ENCODE measurements around the gene SLC30A1.

Gene SLC30A1

DNA sequence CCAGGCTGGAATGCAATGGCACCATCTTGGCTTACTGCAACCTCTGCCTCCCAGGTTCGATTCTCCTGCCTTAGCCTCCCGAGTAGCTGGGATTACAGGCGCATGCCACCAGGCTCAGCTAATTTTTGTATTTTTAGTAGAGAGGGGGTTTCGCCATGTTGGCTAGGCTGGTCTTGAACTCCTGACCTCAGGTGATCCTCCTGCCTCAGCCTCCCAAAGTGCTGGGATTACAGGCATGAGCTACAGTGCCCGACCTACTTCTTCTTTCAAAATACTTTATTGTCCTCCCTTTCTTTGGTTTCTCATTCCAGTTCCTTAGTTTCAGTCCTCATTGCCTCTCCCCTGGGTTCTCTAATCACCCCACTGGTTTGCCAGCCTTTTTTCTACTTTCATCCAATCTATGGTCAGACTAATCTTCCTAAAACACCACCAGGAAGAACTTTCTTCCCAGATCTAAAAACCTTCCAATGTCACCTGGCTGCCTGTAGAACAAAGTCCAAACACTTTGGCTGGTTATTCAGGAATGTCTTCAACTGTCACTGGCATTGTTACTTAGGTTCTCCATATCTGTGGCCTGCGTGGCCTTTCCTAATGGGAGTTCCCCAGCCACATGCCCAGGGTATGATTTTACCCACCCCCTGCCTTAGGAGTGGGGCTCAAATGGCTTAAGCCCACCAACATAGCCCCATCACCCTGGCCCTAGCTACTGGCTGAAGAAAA, 29.0 kb upstream of the SLC30A1 start:
- DNase-seq, result no peak

DNA sequence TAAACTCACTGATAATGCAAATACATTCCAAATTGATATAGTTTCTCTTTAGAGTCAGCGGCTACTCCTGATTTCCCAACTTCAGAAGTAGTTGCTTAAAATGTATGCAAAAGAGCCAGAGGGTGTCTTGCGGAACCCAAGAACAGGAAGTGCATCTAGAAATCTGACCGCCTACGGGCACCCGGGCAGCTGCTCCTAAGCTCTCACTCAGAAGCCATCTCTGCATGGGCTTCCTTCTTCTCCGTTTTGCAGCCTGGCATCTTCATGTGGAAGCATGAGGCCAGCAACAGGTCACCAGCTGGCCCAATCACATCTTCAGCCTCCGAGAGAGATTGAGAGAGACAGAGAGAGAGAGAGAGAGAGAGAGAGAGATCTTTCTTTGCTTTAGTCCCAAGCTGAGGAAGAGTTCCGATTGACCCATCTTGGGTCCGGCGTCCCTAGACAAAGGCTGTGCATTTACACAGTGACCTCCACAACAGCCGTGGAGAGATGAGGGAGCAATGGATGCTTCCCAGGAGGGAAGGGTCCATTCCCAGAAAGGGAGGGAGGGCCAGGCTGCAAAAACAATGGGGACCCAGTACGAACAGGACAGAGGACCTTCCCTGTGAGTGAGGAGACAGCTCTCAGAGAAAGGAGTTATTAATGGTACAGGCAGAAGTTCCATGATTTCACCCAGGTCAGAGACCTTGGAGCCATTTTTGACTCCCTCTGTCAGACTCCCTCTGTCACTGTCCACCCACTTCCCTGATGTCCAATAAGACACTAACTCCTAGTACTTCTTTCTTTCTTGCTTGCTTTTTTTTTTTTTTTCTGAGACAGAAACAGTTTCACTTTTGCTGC, 28.2 kb upstream of the SLC30A1 start:
- no peak for DNase-seq

DNA sequence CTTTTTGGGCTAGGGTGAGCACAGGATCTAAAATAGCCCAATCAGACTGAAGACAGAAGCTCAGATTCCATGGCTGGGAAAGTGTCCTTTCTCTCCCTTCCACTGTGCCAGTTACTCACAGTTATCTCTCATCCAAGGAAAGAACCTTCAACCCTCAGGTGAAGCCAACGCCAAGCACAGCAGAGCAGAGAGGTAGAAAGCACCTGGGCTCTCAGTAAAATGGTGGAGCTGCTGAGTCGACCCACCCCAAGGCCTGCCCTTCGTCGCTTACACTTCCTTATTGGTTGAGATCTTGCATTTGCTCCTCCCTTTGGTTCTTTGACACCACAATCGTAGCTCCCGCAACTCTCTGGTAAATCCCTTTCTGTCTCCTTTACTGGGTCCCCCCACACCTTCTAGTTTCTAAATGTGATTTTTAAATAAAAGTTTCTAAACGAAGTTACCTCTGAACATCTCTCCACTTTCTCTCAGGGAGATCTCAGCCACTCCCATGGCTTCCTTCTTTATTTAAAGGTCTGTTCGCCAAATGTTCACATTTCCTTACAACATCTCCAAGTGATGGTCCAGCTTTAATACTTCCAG, 27.5 kb upstream of the SLC30A1 start:
- no peak for DNase-seq

DNA sequence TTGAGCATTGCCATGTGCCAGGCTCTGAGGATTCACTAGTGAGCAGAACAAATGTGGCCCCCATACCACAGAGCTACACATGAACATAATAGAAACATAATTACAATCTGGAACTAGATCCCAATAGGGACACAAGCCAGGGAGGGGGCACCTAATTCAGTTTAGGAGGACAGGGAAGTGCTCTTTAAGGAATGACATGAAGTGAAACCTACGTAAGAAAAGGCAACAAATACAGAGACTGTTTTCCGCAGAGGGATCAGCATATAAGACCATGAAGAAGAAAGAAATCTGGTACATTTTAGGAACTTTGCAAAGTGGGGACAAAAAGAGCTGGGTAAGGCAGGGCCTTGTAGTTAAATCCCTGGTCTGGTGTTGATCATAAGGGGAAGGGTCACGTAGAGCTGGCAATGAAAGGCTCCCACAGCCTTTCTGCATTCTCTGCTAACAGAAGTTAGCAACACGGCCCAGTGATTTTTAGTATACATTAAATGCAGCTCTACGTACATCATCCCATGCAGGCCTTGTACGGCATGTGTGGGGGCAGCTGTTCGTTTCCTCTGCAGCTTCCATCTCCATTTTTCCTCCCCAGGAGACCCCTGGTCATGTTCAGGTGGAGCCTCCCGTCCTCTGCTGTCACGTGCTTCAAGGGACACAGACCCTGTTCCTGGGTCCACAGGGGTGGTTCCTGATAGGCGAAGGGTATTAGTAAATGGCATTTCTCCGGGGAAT, 26.8 kb upstream of the SLC30A1 start:
- DNase-seq, result no peak

DNA sequence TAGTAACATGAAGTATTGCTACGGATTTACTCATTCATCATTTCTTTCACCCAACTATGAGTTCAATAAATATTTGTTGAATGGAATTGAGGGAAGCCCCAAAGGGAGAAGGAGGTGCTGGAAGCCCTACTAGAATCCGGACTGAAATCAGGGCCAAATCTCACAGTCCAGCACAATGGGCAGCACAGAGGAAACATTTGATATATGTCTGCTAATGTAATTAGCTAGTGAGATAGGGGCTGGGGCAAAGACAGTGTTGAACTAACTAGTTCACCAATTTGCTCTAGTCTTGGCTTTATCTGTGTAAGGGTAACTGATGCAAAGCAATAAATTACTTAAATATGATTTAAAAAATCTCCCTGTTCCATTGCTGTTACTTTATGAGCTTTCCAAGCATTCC, 26.1 kb upstream of the SLC30A1 start:
- DNase-seq, result no peak

DNA sequence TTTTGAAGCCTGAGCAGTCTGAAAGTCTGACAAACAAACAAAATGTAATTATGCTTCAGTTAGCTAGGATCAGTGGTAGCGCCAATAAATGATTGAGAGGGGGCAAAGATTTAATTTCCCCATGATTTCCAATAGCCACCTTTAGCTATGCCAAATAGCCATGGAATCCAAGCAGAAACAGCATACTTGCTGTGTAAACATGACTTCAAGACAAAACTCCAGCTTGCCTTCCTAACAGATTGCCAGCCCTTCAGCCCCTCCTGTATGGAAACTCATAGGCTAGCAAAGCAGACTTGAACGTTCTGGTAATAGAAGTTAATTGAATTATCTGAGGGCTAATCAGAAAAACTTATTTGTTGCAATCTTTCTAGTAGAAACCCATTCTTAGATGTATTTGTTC, 25.6 kb upstream of the SLC30A1 start:
- DNase-seq, result no peak

DNA sequence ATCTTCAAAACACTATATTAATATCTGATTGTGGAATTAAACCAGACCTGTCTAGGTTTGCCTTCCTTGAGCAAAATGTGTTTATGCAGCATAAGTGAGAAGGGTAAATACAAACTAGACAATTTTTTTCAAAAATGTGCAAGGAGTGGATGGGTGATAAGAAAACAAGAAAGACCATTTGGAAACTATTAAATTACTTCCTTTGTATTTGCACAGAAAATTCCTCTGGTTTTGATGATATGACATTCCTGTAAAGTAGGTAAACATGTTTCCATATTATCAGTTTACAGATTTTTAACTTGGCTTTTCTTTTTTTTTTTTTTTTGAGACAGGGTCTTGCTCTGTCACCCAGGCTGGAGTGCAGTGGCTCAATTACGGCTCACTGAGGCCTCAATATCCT, 24.8 kb upstream of the SLC30A1 start:
- DNase-seq, result no peak

DNA sequence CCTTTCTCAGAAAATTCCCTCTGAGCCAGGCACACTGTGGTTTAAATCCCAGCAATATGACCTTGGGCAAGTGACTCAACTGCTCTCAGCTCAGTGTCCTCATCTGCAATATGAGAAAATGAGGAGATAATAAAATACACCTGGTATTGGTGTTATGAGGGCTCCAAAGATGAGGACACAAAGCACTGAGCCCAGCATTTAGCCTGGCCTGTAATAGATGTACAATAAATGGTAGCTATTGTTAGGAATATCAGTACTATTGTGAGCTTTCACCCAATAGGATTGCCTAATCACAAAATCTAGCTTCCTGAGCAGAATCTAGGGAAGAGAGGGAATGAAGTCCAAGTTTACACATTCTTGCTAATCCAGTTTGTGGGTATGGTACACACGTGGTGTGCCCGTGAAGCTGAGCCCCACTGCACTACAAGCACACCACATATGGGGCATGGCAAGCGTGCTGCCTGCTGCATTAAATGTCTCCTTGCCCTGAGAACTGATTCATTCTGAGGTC, 24.3 kb upstream of the SLC30A1 start:
- no peak for DNase-seq

DNA sequence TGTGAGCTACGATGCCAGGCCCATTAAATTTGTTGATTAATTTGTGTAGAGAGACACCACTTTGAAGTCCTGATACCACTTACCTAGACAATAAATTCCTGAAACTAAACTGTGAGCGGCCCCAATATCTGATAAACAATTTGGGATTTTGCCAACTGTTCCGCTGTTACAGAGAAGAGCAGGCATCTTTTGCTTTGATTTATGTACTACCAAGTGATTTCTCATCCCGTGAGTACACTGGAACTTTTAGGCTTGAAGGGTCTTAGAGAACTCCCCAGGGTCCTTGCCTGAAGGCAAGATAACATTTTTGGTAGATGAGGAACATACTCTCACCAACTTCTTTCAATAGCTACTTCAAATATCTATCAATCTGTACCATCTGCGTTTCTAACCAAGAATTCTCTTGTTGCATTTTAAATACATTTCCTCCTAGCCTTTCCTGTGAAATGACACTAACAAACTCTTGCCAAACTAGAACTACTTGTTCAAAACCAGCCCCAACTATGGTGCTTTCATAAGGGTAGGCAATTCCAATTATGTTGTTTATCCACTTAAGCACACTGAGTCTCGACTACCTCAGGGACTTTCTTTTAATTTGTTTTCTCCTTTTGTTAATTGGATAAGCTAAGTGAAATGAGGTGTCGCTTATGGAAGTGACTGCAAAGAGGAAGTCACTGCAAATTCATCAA, 23.2 kb upstream of the SLC30A1 start:
- DNase-seq, result no peak

DNA sequence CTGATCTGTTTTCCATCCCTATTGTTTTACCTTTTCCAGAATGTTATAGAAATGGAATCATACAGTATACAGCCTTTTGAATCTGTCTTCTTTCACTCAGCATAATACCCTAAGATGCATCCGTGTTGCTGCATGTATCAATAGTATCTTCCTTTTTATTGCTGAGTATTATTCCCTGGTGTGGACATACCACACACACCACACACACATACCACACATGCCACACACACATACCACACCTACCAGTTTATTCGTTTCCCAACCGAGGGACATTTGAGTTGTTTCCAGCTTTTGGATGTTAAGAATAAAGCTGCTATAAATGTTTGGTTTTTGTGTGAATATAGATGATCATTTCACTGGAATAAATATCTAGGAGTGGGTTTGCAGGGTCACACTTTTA, 22.2 kb upstream of the SLC30A1 start:
- DNase-seq, result no peak

DNA sequence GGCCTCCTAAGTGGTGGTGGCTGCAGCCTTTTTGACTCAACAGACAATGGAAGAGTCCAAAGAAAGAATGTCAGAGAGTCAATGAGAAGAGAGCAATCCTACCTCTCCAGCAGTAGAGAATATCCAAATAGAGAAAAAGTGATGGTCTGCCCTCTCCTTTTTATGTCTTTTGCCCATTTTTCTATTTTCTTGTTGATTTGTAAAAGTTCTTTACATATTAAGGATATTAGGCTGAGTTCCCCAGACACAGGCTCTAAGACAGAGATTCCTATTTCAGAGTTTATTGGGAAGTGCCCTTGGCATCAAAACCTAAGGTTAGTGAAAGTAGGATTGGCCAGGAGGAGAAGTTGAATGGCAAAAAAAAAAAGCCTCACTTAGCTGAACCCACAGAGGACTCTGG, 20.3 kb upstream of the SLC30A1 start:
- no peak for DNase-seq

DNA sequence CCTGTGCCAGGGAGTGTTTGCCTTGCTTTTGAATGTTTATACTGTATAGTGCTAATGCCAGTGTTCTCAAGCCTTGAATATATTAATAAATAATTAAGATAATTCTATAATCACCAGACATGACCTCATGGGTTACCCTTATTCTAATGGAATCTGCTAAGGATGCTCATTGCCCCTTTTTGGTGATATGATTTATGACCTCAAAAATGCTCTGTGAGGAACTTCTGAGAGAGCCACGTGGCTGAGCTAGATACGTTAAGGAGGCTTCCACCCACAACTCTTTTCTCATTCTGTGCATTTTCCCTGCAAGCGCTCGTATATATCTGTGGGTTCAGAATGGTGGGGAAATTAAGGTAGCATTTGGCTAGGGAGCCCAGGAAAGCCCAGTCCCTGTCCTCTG, 19.6 kb upstream of the SLC30A1 start:
- no peak for DNase-seq

DNA sequence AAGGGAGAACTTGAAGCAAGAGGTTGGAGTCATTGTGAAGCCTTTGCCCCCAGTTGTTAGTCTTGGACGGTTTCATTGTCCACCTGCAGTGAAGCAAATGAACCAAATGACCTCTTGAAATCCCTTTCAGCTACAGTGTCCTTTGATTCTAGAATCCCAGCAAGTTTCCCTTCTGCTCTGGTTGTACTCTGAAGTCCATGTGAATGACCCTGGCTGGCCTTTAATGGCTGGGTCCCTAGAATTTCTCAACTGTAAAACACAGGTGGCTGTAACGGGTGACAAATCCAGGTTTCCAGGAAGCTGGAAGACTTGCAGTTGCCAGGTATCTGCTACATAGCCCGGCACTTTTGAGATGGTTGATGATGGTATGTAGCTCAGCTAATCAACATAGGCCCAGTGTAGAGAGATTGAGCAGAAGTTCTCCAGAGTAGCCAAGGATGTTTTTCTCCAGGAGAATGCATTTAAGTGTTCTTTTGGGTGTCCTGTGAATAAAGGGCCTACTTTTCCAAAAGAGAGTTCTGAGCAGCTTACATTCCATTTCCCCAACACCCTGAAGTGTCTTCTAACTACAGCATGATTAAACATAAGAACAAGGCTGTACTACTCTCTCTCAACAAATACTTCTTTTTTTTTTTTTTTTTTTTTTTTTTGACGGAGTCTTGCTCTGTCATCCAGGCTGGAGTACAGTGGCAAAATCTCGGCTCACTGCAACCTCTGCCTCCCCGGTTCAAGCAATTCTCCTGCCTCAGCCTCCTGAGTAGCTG, 17.6 kb upstream of the SLC30A1 start:
- no peak for DNase-seq

DNA sequence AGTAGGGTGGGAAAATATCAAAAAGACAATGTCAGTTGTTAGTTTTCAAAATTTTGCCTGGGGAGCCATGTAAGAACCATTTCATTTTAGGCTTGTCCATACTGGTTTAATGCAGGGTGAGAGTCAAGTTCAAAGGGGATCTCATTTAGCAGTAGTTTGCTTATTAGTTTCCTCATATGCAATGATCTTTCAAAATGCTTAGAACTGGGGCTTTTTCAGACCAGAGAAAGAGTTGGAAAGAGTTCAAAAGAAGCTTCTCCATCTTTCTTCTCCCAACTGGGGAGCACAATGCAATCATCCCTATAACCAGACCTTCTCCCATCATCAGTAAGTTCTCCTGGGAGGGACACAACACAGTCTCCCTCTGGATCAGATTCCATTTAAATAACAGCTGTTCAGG, 16.5 kb upstream of the SLC30A1 start:
- no peak for DNase-seq

DNA sequence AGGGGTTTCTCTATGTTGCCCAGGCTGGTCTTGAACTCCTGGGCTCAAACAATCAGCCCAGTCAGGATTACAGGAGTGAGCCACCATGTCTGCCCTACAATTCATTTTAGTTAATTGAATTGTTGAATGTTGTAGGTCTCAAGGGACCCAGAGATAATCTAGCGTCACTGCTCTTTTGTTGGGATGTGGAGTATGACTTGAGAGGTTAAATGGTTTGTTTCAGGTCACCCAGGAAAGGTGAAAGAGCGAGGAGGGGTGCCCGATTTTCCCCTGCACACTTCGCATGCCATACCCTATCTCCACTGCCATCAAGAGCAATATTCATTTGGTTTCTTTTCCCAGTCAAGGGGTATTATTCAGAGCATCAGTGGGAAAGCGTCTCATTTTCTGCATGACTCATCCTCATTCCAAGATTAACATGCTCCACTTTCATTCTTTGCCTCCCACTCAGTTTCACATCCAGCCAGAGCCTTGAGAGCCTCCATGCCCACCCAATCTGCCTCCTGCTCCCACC, 13.1 kb upstream of the SLC30A1 start:
- DNase-seq, result no peak

DNA sequence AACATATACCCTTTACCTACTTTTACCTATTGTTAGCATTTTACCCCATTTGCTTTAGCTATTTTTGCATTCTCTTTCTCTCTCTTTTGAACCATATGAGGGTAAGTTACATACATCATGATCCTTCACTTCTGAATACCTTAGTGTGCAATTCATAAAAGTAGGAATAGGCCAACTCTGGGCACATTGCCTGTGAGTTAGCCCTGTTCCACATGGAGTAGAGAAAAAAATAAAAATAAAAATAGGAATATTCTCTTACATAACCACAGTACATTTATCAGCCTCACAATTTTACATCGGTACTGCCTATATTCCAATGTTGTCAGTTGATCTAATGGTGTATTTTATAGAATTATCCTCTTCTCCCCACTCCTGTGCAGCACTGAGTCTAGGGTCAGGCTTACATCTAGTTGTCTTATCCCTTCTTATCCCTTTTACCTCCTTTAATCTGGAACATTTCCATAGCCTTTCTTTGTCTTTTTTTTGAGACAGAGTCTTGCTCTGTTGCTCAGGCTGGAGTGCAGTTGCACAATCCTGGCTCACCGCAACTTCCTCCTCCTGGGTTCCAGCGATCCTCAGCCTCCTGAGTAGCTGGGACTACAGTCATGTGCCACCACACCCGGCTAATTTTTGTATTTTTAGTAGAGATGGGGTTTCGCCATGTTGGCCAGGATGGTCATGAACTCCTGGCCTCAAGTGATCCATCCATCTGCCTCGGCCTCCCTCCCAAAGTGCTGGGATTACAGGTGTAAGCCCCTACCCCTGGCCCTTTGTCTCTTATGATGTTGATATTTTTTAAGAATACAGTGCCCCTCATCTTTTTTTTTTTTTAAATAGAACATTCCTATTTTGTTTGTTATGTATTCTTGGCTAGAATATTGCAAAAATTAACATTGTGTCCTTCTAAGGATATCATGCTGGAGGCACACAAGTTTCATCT, 11.1 kb upstream of the SLC30A1 start:
- DNase-seq, result no peak

DNA sequence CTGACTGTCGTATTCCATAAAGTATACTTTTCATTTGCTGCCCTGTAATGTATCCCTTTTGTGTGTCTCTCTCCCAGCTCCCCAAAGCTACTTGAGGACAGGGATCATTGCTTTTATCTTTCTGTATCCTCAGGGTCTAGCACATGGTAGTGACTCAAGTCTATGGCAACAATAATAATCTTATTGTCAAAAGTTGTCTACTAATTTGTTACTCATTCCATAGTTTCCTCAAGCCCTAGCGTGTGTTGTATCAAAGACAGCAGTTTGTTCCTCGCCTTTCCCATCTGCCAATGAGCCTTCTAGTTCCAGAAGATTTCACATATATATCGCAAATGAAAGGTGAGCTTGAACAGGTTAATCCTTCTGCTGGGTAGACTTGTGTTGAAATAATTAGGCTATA, 9.8 kb upstream of the SLC30A1 start:
- no peak for DNase-seq

DNA sequence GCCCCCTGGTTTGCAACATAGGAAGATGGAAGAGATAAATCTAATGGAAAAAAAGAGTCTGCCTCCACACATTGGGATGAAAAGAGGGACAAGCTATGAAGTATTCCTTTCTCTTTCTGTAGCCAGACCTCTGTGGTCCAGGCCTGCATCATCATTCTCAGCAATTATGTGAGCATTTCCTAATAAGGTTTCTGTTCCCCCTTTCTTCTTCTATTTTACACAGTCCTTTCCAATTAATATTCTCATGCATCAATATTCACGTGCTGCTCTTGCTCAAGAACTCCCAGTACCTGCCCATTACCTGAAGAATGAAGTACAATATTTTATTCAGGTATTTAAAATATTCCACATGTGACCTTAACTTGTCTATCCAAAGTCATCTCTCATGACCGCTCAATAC, 8.2 kb upstream of the SLC30A1 start:
- DNase-seq, result no peak

DNA sequence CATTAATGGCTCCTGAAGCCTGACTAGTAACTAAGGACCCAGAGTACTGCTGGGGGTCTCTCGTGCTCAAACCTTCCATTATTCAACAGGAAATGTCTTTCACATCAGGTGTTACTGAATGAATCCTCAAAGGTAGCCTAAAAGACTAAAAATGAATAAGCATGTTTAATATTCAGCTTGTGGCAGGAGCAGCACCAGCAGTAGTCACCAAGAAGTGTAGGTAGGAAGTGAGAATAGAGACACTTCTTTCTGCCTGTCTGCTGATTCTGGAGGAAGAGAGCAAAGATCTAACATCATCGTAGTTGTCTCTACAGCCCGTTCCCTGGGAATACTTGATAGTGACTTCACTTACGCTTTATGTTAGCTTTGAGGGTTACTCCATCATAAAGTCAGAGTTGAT, 7.6 kb upstream of the SLC30A1 start:
- DNase-seq, result no peak

All from NCI-H524 treated with DMSO at 0.1 percent for 48 hours (cell line).